OCI-LY1 (cell line): ENCODE measurements around the gene HDAC6.
"Not testable (repeated sequence)": the region's sequence is repeated elsewhere in the genome, so short reads cannot be mapped to it uniquely, and the experiment has no call there.

ENCODE experiments used
- H2AFZ ChIP-seq: fragments of 200-600 bp; sonication (generic), shearing (Covaris generic); 2 replicates; pipeline ENCODE4 v1.6.0; 2014; ENCODE audit warnings: antibody characterized with exemption, mild to moderate bottlenecking, low read length
- H3F3A ChIP-seq: fragments of 200-600 bp; sonication (generic), shearing (Covaris generic); 2 replicates; pipeline ENCODE4 v1.6.0; 2014; ENCODE audit warnings: mild to moderate bottlenecking, antibody characterized with exemption, low read length, moderate library complexity; ENCODE audit not compliant: insufficient read depth
- H3K27ac ChIP-seq: fragments of 200-600 bp; sonication (generic); 2 replicates; pipeline ENCODE4 v1.5.1; 2014; ENCODE audit warnings: low read length, mixed run types, mild to moderate bottlenecking, low read depth; ENCODE audit not compliant: poor library complexity, severe bottlenecking
- H3K27me3 ChIP-seq: fragments of 200-600 bp; sonication (generic); 2 replicates; pipeline ENCODE4 v1.6.0; 2014; ENCODE audit warnings: antibody characterized with exemption, mild to moderate bottlenecking, low read length, moderate library complexity; ENCODE audit not compliant: insufficient read depth
- H3K36me3 ChIP-seq: fragments of 200-600 bp; sonication (generic); 2 replicates; pipeline ENCODE4 v1.6.1; 2014; ENCODE audit warnings: mild to moderate bottlenecking, antibody characterized with exemption, low read length, moderate library complexity, mixed read lengths; ENCODE audit not compliant: insufficient read depth
- H3K4me1 ChIP-seq: fragments of 200-600 bp; sonication (generic); 2 replicates; pipeline ENCODE4 v1.5.1; 2014; ENCODE audit warnings: mild to moderate bottlenecking, low read length, moderate library complexity; ENCODE audit not compliant: insufficient read depth, severe bottlenecking
- H3K4me2 ChIP-seq: fragments of 200-600 bp; sonication (generic), shearing (Covaris generic); 2 replicates; pipeline ENCODE4 v1.6.1; 2014; ENCODE audit warnings: low read length
- H3K4me3 ChIP-seq: fragments of 200-600 bp; sonication (generic); 2 replicates; pipeline ENCODE4 v1.5.1; 2014; ENCODE audit warnings: low read length, low read depth, mild to moderate bottlenecking, mixed read lengths; ENCODE audit not compliant: poor library complexity, severe bottlenecking
- H3K79me2 ChIP-seq: fragments of 200-600 bp; shearing (Covaris generic); 2 replicates; pipeline ENCODE4 v1.6.1; 2016; ENCODE audit warnings: mixed run types, low read length, mixed read lengths; ENCODE audit not compliant: insufficient read depth
- H3K9ac ChIP-seq: fragments of 200-600 bp; sonication (generic), shearing (Covaris generic); 2 replicates; pipeline ENCODE4 v1.6.1; 2014; ENCODE audit warnings: mild to moderate bottlenecking, low read length, mixed read lengths
- H3K9me2 ChIP-seq: fragments of 200-600 bp; sonication (generic), shearing (Covaris generic); 2 replicates; pipeline ENCODE4 v1.6.1; 2014; ENCODE audit warnings: low read depth, mild to moderate bottlenecking, low read length, mixed read lengths
- H3K9me3 ChIP-seq: fragments of 200-600 bp; shearing (Covaris generic); 2 replicates; pipeline ENCODE4 v1.6.1; 2014; ENCODE audit warnings: low read length, mixed read lengths
- H4K20me1 ChIP-seq: fragments of 200-600 bp; sonication (generic), shearing (Covaris generic); 2 replicates; pipeline ENCODE4 v1.6.0; 2016; ENCODE audit warnings: mild to moderate bottlenecking, low read length; ENCODE audit not compliant: insufficient read depth
- EZH2 ChIP-seq: fragments of 200-600 bp; sonication (generic), shearing (Covaris generic); IDR thresholded peaks from 2 replicates; pipeline ENCODE4 v1.8.0; 2017; ENCODE audit warnings: borderline replicate concordance, mixed run types, mild to moderate bottlenecking, antibody characterized with exemption, low read length, moderate library complexity, mixed read lengths
- TF ChIP-seq, protein P1 (sequence below): fragments of 200-600 bp; sonication (generic), shearing (Covaris generic); IDR thresholded peaks from 2 replicates; pipeline ENCODE4 v1.5.1; 2017; ENCODE audit warnings: mild to moderate bottlenecking, antibody characterized with exemption, low read length, moderate library complexity, mixed read lengths

HDAC6 gene

GRCh38 chrX:48864210-48864609, 62.3 kb downstream of the HDAC6 start:
- H3K79me2 ChIP-seq: no peaks in the 10 kb centered on the region
- H3K9me2 ChIP-seq: no peaks in the 10 kb centered on the region
- no peak overlapping the region for H3K4me3 ChIP-seq
- no peak overlapping the region for H3K4me2 ChIP-seq
- no peaks in the 10 kb centered on the region for H3K4me1 ChIP-seq
- no peak overlapping the region for H3K9ac ChIP-seq
- no peak for TF ChIP-seq EZH2
- TF ChIP-seq, protein P1, sequence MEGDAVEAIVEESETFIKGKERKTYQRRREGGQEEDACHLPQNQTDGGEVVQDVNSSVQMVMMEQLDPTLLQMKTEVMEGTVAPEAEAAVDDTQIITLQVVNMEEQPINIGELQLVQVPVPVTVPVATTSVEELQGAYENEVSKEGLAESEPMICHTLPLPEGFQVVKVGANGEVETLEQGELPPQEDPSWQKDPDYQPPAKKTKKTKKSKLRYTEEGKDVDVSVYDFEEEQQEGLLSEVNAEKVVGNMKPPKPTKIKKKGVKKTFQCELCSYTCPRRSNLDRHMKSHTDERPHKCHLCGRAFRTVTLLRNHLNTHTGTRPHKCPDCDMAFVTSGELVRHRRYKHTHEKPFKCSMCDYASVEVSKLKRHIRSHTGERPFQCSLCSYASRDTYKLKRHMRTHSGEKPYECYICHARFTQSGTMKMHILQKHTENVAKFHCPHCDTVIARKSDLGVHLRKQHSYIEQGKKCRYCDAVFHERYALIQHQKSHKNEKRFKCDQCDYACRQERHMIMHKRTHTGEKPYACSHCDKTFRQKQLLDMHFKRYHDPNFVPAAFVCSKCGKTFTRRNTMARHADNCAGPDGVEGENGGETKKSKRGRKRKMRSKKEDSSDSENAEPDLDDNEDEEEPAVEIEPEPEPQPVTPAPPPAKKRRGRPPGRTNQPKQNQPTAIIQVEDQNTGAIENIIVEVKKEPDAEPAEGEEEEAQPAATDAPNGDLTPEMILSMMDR: no peak
- no peak overlapping the region for H3K27ac ChIP-seq
- H3K27me3 ChIP-seq: no peaks in the 10 kb centered on the region
- no peaks in the 10 kb centered on the region for H4K20me1 ChIP-seq
- no peaks in the 10 kb centered on the region for H3K36me3 ChIP-seq
- no peaks in the 10 kb centered on the region for H3K9me3 ChIP-seq
- H2AFZ ChIP-seq: no peak overlapping the region
- no peaks in the 10 kb centered on the region for H3F3A ChIP-seq

GRCh38 chrX:48872017-48872416, 70.2 kb downstream of the HDAC6 start:
- not testable (repeated sequence) for H3K79me2 ChIP-seq, H3K9me3 ChIP-seq, H3K4me2 ChIP-seq, H3K4me1 ChIP-seq, H2AFZ ChIP-seq, H3K9ac ChIP-seq, H3K9me2 ChIP-seq, H3K27ac ChIP-seq, H3K36me3 ChIP-seq, H3F3A ChIP-seq, H3K4me3 ChIP-seq, H3K27me3 ChIP-seq, H4K20me1 ChIP-seq
